Trophoblast cell (in vitro differentiated cells and primary cell): Measurements from ENCODE around the gene TMEM39B.
A peak's percentile ranks its signal among the peaks of the same experiment; 100 is the strongest.

ENCODE experiments used
- DNase-seq, 2 donors: peaks; one replicate each; pipeline ENCODE4 v3.0.0-alpha.2; 2016
- H2AFZ ChIP-seq: 2 replicates; pipeline ENCODE4 v1.6.1; 2013; ENCODE audit warnings: low read length, moderate library complexity, mild to moderate bottlenecking; ENCODE audit not compliant: insufficient read depth, poor library complexity
- H2AK5ac ChIP-seq: 2 replicates; pipeline ENCODE4 v1.6.1; 2013; ENCODE audit warnings: mild to moderate bottlenecking, low read length
- H2BK120ac ChIP-seq: 2 replicates; pipeline ENCODE4 v1.6.1; 2013; ENCODE audit warnings: low read length, mild to moderate bottlenecking, moderate library complexity; ENCODE audit not compliant: insufficient read depth, poor library complexity
- H2BK12ac ChIP-seq: 2 replicates; pipeline ENCODE4 v1.6.1; 2013; ENCODE audit warnings: mild to moderate bottlenecking, low read length, moderate library complexity
- H2BK5ac ChIP-seq: 2 replicates; pipeline ENCODE4 v1.6.1; 2013; ENCODE audit warnings: low read length, low read depth, moderate library complexity, mild to moderate bottlenecking; ENCODE audit not compliant: poor library complexity
- H3K14ac ChIP-seq: 2 replicates; pipeline ENCODE4 v1.6.1; 2013; ENCODE audit warnings: mild to moderate bottlenecking, low read length
- H3K18ac ChIP-seq: 2 replicates; pipeline ENCODE4 v1.6.1; 2013; ENCODE audit warnings: mild to moderate bottlenecking, low read length
- H3K23ac ChIP-seq: 2 replicates; pipeline ENCODE4 v1.6.1; 2013; ENCODE audit warnings: low read length
- H3K27ac ChIP-seq: 2 replicates; pipeline ENCODE4 v1.5.1; 2013; ENCODE audit warnings: low read depth, mild to moderate bottlenecking, inconsistent platforms, low read length, moderate library complexity
- H3K27me3 ChIP-seq: 2 replicates; pipeline ENCODE4 v1.6.1; 2013; ENCODE audit warnings: inconsistent platforms, mild to moderate bottlenecking, low read length, moderate library complexity; ENCODE audit not compliant: insufficient read depth
- H3K36me3 ChIP-seq, 2 experiments: 1 replicate in 1 of 2; 2 replicates in 1 of 2; pipeline ENCODE4 v1.6.1; 2013; ENCODE audit warnings: low read length in 2 of 2, mild to moderate bottlenecking in 2 of 2, moderate library complexity in 1 of 2; ENCODE audit not compliant: insufficient read depth in 2 of 2, control insufficient read depth in 1 of 2
- H3K4ac ChIP-seq: 2 replicates; pipeline ENCODE4 v1.6.1; 2013; ENCODE audit warnings: low read depth, mild to moderate bottlenecking, low read length, moderate library complexity
- H3K4me1 ChIP-seq, 2 experiments: 1 replicate in 1 of 2; 2 replicates in 1 of 2; pipeline ENCODE4 v1.6.1; 2013; ENCODE audit warnings: low read length in 2 of 2, mild to moderate bottlenecking in 2 of 2, moderate library complexity in 1 of 2; ENCODE audit not compliant: insufficient read depth in 2 of 2, control insufficient read depth in 1 of 2
- H3K4me2 ChIP-seq: 2 replicates; pipeline ENCODE4 v1.6.1; 2013; ENCODE audit warnings: inconsistent platforms, mild to moderate bottlenecking, low read length, moderate library complexity
- H3K4me3 ChIP-seq: 2 replicates; pipeline ENCODE4 v1.5.1; 2013; ENCODE audit warnings: mild to moderate bottlenecking, low read depth, low read length, inconsistent platforms
- H3K79me1 ChIP-seq: one replicate; pipeline ENCODE4 v1.6.1; 2013; ENCODE audit warnings: low read length
- H3K79me2 ChIP-seq: 2 replicates; pipeline ENCODE4 v1.6.1; 2013; ENCODE audit warnings: low read length, mild to moderate bottlenecking; ENCODE audit not compliant: control insufficient read depth, insufficient read depth, poor library complexity
- H3K9ac ChIP-seq: 2 replicates; pipeline ENCODE4 v1.6.1; 2013; ENCODE audit warnings: mild to moderate bottlenecking, low read length
- H3K9me3 ChIP-seq: 2 replicates; pipeline ENCODE4 v1.6.1; 2013; ENCODE audit warnings: low read depth, mild to moderate bottlenecking, control low read depth, inconsistent platforms, low read length; ENCODE audit not compliant: insufficient read depth
- H4K12ac ChIP-seq: 2 replicates; pipeline ENCODE4 v1.6.1; 2013; ENCODE audit warnings: low read depth, mild to moderate bottlenecking, low read length, moderate library complexity
- H4K8ac ChIP-seq: 2 replicates; pipeline ENCODE4 v1.6.1; 2013; ENCODE audit warnings: low read depth, mild to moderate bottlenecking, low read length, moderate library complexity
- H4K91ac ChIP-seq: one replicate; pipeline ENCODE4 v1.6.1; 2013; ENCODE audit warnings: low read depth, mild to moderate bottlenecking, low read length, moderate library complexity
- WGBS: extraction: QIAGEN DNeasy Blood & Tissue Kit; methylation state at CpG from one replicate; pipeline ENCODE4 v1.1.7; 2013; ENCODE audit warnings: missing lambda C conversion rate; ENCODE audit not compliant: insufficient read length, insufficient coverage; ENCODE audit errors: extremely low coverage; 5-methylcytosine and 5-hydroxymethylcytosine counted together

Gene TMEM39B

DNA sequence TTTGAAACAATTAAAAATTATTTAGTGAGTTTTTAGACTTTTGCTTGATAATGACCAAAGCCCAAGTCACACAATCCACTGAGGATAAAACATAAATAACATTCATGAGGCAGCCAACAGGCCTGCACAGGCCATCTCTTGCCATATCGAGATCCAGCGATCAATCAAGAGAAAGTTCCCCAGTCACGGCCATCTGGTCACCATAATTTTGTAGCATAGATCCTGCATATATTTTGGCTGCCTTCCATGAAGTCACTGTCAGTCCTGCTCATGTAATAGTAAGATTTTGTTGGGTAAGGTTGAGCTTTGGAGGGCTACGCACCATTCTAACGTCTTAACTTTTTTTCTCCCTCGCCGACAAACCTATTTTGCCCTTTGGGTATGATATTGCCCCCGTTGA is 52.6 kb downstream of the TMEM39B start:
- Histone ChIP-seq H2BK5ac (no peak overlapping the region), H3K4me3 (no peak overlapping the region)
- no peak for DNase-seq

DNA sequence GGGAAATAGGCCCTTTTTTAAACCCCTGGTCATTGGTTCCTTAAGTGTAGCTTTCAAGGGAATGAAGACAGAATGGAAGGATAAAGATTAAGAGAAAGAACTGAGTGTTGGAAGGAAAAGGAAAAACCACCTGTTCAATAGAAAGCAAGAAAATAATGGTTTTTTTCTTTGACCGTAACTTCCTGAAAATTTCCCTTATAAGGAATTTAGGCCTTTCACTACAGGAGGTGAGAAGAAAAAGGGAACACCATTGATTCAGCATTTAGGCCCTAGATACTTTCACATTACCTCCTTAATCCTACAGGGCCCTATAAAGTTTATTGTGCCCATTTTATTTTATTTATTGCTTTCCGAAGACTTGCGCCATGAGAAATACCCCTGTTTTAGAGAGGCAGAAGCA is 54.0 kb downstream of the TMEM39B start:
- Histone ChIP-seq H3K79me1 (no peaks in the 10 kb centered on the region), H2AK5ac (no peak overlapping the region), H3K9me3 (no peaks in the 10 kb centered on the region), H3K14ac (no peak overlapping the region), H3K4me2 (no peak overlapping the region), H4K8ac (no peak overlapping the region), H3K36me3 (peaks cover 0 to 3% of the 10 kb centered on the region in 2 experiments), H2AFZ (no peak overlapping the region), H3K79me2 (peaks cover 4% of the 10 kb centered on the region), H2BK120ac (no peak overlapping the region), H4K91ac (no peak overlapping the region), H3K9ac (no peak overlapping the region), H3K4ac (no peak overlapping the region), H4K12ac (no peak overlapping the region), H3K4me1 (no peaks in the 10 kb centered on the region), H2BK12ac (no peak overlapping the region), H3K23ac (no peak overlapping the region), H3K4me3 (no peak overlapping the region), H3K18ac (no peak overlapping the region), H2BK5ac (no peak overlapping the region), H3K27ac (no peak overlapping the region), H3K27me3 (no peaks in the 10 kb centered on the region)
- WGBS = no CpG with 5 or more reads among the region's 3 CpGs
- DNase-seq = no peak

More for the DNA sequence above, 52.6 kb downstream of the TMEM39B start:
- Histone ChIP-seq H3K79me1 (no peaks in the 10 kb centered on the region), H4K8ac (no peak overlapping the region), H3K23ac (no peak overlapping the region), H3K79me2 (peaks cover 4% of the 10 kb centered on the region), H3K18ac (no peak overlapping the region), H4K91ac (no peak overlapping the region), H2BK120ac (no peak overlapping the region), H3K27ac (no peak overlapping the region), H3K36me3 (peaks cover 0 to 3% of the 10 kb centered on the region in 2 experiments), H3K14ac (no peak overlapping the region), H3K9ac (no peak overlapping the region), H4K12ac (no peak overlapping the region), H2AFZ (no peak overlapping the region), H3K27me3 (no peaks in the 10 kb centered on the region), H3K4me2 (no peak overlapping the region), H3K4me1 (no peaks in the 10 kb centered on the region), H2AK5ac (no peak overlapping the region), H2BK12ac (no peak overlapping the region), H3K4ac (peak overlapping the region; percentile 67), H3K9me3 (no peaks in the 10 kb centered on the region)
- no CpG with 5 or more reads among the region's 8 CpGs for WGBS

DNA sequence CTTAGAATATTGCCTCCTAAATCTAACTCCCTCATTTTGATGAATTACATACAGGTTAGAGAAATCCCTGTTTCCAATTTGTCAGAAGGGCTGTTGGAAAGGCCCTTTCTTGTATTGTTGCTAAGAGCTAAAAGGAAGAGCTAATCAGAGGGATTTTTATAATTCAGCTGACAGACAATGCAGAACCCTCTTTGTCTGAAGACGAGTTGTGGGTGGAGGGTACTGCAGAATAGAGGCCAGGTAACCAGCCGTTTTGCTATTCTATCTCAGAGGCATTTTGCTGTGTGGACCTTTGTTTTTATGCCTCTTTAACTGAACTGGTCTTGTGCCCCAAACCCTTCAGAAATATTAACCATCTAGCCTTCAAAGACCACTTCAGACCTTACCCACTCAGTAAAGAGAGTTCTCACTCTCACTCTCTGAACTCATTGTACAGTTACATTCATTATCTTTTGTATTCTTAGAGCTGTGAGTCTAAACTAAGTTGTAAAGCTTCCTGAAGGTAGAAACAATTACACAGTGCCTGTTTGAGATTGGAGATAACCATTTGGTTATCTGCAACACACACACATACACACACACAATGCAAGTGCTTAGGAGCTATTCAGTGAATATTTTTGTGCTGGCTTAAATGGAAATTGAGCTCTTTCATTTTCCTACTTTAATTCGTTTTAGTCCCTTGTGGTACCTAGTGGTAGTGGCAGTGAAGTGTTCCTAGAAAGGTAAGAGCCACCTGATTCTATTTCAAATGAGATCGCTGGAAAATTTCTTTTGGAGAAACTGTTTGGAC is 54.9 kb downstream of the TMEM39B start:
- Histone ChIP-seq H3K14ac (no peak overlapping the region), H3K4ac (no peak overlapping the region), H3K27me3 (no peaks in the 10 kb centered on the region), H3K9me3 (no peaks in the 10 kb centered on the region), H2BK5ac (no peak overlapping the region), H3K79me1 (no peaks in the 10 kb centered on the region), H3K4me2 (no peak overlapping the region), H3K18ac (no peak overlapping the region), H3K27ac (no peak overlapping the region), H2BK12ac (no peak overlapping the region), H2AFZ (no peak overlapping the region), H3K79me2 (peaks cover 4% of the 10 kb centered on the region), H3K4me1 (no peaks in the 10 kb centered on the region), H3K23ac (no peak overlapping the region), H4K91ac (no peak overlapping the region), H4K12ac (no peak overlapping the region), H3K4me3 (no peak overlapping the region), H4K8ac (no peak overlapping the region), H2AK5ac (no peak overlapping the region), H3K9ac (no peak overlapping the region), H2BK120ac (no peak overlapping the region), H3K36me3 (peaks cover 0 to 3% of the 10 kb centered on the region in 2 experiments)
- DNase-seq = no peak
- no CpG with 5 or more reads among the region's 4 CpGs for WGBS

DNA sequence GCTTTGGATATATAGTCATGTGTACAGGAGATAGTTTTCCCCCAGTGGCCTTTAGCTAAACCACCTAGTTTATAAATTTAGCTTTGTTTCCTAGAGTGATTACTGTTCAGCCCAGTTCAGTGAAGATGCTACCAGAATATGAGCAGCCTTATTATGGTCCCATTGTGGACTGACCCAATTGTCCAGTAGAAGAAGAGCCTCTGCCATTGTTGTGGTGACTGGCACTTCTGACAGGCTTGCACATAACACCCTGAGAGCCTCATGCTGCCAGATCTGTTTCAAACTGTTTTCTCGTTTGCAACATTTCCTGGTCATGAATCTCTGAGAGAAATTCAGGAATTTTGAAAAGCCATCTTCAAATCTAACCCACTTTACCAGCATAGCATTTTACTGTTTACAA is 55.7 kb downstream of the TMEM39B start:
- peaks cover 0 to 3% of the 10 kb centered on the region in 2 experiments for H3K36me3 ChIP-seq
- no peak overlapping the region for H3K18ac ChIP-seq
- no peak overlapping the region for H3K4me3 ChIP-seq
- H2BK120ac ChIP-seq = no peak overlapping the region
- H3K9ac ChIP-seq = no peak overlapping the region
- H3K4me1 ChIP-seq = peaks cover 0 to 8% of the 10 kb centered on the region in 2 experiments
- no peak overlapping the region for H4K8ac ChIP-seq
- no peaks in the 10 kb centered on the region for H3K9me3 ChIP-seq
- H2BK5ac ChIP-seq = no peak overlapping the region
- no peak overlapping the region for H2BK12ac ChIP-seq
- H3K79me2 ChIP-seq = peaks cover 5% of the 10 kb centered on the region
- H4K91ac ChIP-seq = no peak overlapping the region
- no peak overlapping the region for H3K27ac ChIP-seq
- no peak overlapping the region for H2AFZ ChIP-seq
- no peak overlapping the region for H3K4me2 ChIP-seq
- peak overlapping the region; percentile 75 for H3K4ac ChIP-seq
- peaks cover 3% of the 10 kb centered on the region for H3K79me1 ChIP-seq
- no peak overlapping the region for H2AK5ac ChIP-seq
- WGBS = no CpG with 5 or more reads among the region's 1 CpG
- DNase-seq = no peak
- no peak overlapping the region for H3K23ac ChIP-seq
- no peaks in the 10 kb centered on the region for H3K27me3 ChIP-seq
- H4K12ac ChIP-seq = no peak overlapping the region
- H3K14ac ChIP-seq = no peak overlapping the region
